Endodermal cell (in vitro differentiated cells): ENCODE results near the gene CCDC66. TPM values are rescaled to one million over a fixed set of nuclear protein-coding genes. Genes with fewer than 3 reads are reported as not detected.
"Not testable (repeated sequence)": the region's sequence is repeated elsewhere in the genome, so short reads cannot be mapped to it uniquely, and the experiment has no call there.

Experiments
- DNase-seq: peaks from one replicate; pipeline ENCODE4 v3.0.0-alpha.2; 2017
- H3K27ac ChIP-seq: 2 replicates; pipeline ENCODE4 v1.5.1; 2013; ENCODE audit warnings: mild to moderate bottlenecking, low read depth, low read length, moderate library complexity
- H3K27me3 ChIP-seq: 2 replicates; pipeline ENCODE4 v1.6.1; 2013; ENCODE audit warnings: mild to moderate bottlenecking, low read length, moderate library complexity; ENCODE audit not compliant: insufficient read depth, control insufficient read depth, poor library complexity, severe bottlenecking
- H3K36me3 ChIP-seq: 2 replicates; pipeline ENCODE4 v1.7.0; 2013; ENCODE audit warnings: mild to moderate bottlenecking, low read length, moderate library complexity; ENCODE audit not compliant: control insufficient read depth, insufficient read depth
- H3K4me1 ChIP-seq: one replicate; pipeline ENCODE4 v1.7.0; 2013; ENCODE audit warnings: low read length; ENCODE audit not compliant: control insufficient read depth, insufficient read depth
- H3K4me3 ChIP-seq: 2 replicates; pipeline ENCODE4 v1.5.1; 2013; ENCODE audit warnings: mild to moderate bottlenecking, low read length, moderate library complexity
- H3K9ac ChIP-seq: 2 replicates; pipeline ENCODE4 v1.6.1; 2013; ENCODE audit warnings: mild to moderate bottlenecking, low read length, moderate library complexity; ENCODE audit not compliant: poor library complexity, severe bottlenecking; ENCODE audit errors: extremely low read depth
- H3K9me3 ChIP-seq: 2 replicates; pipeline ENCODE4 v1.6.1; 2013; ENCODE audit warnings: mild to moderate bottlenecking, low read length, moderate library complexity; ENCODE audit not compliant: control insufficient read depth
- H3K27ac Mint-ChIP-seq: 2 replicates; pipeline ENCODE4 v1.8.0; 2020; ENCODE audit warnings: mixed read lengths
- H3K27me3 Mint-ChIP-seq: 2 replicates; pipeline ENCODE4 v1.8.0; 2021; ENCODE audit warnings: mild to moderate bottlenecking, mixed read lengths; ENCODE audit not compliant: insufficient read depth
- H3K36me3 Mint-ChIP-seq: 2 replicates; pipeline ENCODE4 v1.8.0; 2020; ENCODE audit warnings: low read depth, mixed read lengths
- H3K4me1 Mint-ChIP-seq: 2 replicates; pipeline ENCODE4 v1.8.0; 2020; ENCODE audit warnings: mixed read lengths
- H3K4me3 Mint-ChIP-seq: 2 replicates; pipeline ENCODE4 v1.8.0; 2020; ENCODE audit warnings: mild to moderate bottlenecking, moderate library complexity, mixed read lengths
- H3K9me3 Mint-ChIP-seq: 2 replicates; pipeline ENCODE4 v1.8.0; 2020; ENCODE audit warnings: mild to moderate bottlenecking, mixed read lengths
- CTCF ChIP-seq: fragments of 200-600 bp; sonication (generic); conservative IDR thresholded peaks from 2 replicates; pipeline ENCODE4 v1.5.0; 2021; ENCODE audit warnings: antibody characterized with exemption, mild to moderate bottlenecking
- WGBS, 2 experiments: methylation state at CpG; one replicate each; pipeline versions ENCODE4 v1.1.5 to v1.1.7; 2013; ENCODE audit warnings: missing lambda C conversion rate in 2 of 2, mixed read lengths in 1 of 2; ENCODE audit not compliant: insufficient coverage in 1 of 2, insufficient read length in 1 of 2; 5-methylcytosine and 5-hydroxymethylcytosine counted together
- total RNA-seq, 2 donors: library from RNA; stranded (reverse); fragmentation: NEBNext Ultra II Directional in 1 of 2; extraction: Animal tissue kit (Norgen Biotek cat#: 25700) in 1 of 2; gene quantifications; 2 replicates in 1 of 2; 3 replicates in 1 of 2; pipeline ENCODE4 v1.2.1, GENCODE V29; 2021

CCDC66 gene
- total RNA-seq, 2 donors from 2014 or later = 32.1 to 36.4 TPM

- Histone ChIP-seq H3K9me3 (no peaks in the 10 kb centered on the region), H3K4me1 (no peaks in the 10 kb centered on the region), H3K36me3 (peaks cover 28% of the 10 kb centered on the region), H3K27me3 (no peaks in the 10 kb centered on the region), H3K27ac (no peak overlapping the region), H3K4me3 (peak overlapping the region; percentile 97), H3K9ac (peak overlapping the region; percentile 87)
- 20% methylated on average over 6 of the region's 7 CpGs; no CpG with 5 or more reads in 1 of the 2 experiments for WGBS, 2 experiments
- Mint-ChIP-seq H3K27ac (peak overlapping the region; percentile 99), H3K4me3 (peak overlapping the region; percentile 97), H3K4me1 (no peaks in the 10 kb centered on the region), H3K36me3 (peaks cover 15% of the 10 kb centered on the region), H3K27me3 (peaks cover 2% of the 10 kb centered on the region), H3K9me3 (no peaks in the 10 kb centered on the region)
- TF ChIP-seq CTCF = no peak
- no peak for DNase-seq
Observed at GRCh38 chr3:56557831-56558170, 826 bp downstream of the CCDC66 start.

GRCh38 chr3:56573501-56573900, 16.5 kb downstream of the CCDC66 start:
- Mint-ChIP-seq H3K4me1 (no peaks in the 10 kb centered on the region), H3K27me3 (no peaks in the 10 kb centered on the region), H3K9me3 (peaks cover 11% of the 10 kb centered on the region), H3K4me3 (no peak overlapping the region), H3K27ac (no peak overlapping the region), H3K36me3 (peaks cover 73% of the 10 kb centered on the region)
- Histone ChIP-seq H3K4me3 (no peak overlapping the region), H3K4me1 (no peaks in the 10 kb centered on the region), H3K27ac (no peak overlapping the region), H3K36me3 (peaks cover 54% of the 10 kb centered on the region), H3K27me3 (no peaks in the 10 kb centered on the region), H3K9ac (no peak overlapping the region), H3K9me3 (no peaks in the 10 kb centered on the region)
- no peak for DNase-seq
- 92 to 100% methylated on average over 1 of the region's 1 CpG for WGBS, 2 experiments
- TF ChIP-seq CTCF = no peak

GRCh38 chr3:56581941-56582340, 25.0 kb downstream of the CCDC66 start:
- H3K27me3 ChIP-seq, DNase-seq, H3K27ac ChIP-seq, H3K4me1 Mint-ChIP-seq, H3K4me1 ChIP-seq, H3K4me3 ChIP-seq, H3K4me3 Mint-ChIP-seq, H3K27ac Mint-ChIP-seq, H3K27me3 Mint-ChIP-seq, H3K9ac ChIP-seq: not testable (repeated sequence)
- H3K36me3 Mint-ChIP-seq = peaks cover 82% of the 10 kb centered on the region
- Histone ChIP-seq H3K36me3 (peaks cover 14% of the 10 kb centered on the region), H3K9me3 (peaks cover 35% of the 10 kb centered on the region)
- 88% methylated on average over 9 of the region's 12 CpGs; no CpG with 5 or more reads in 1 of the 2 experiments for WGBS, 2 experiments
- peaks cover 60% of the 10 kb centered on the region for H3K9me3 Mint-ChIP-seq

GRCh38 chr3:56584275-56584674, 27.3 kb downstream of the CCDC66 start:
- WGBS, 2 experiments = 92 to 98% methylated on average over 10 to 28 of the region's 28 CpGs
- H3K4me1 Mint-ChIP-seq, H3K27me3 Mint-ChIP-seq, H3K4me3 ChIP-seq, H3K4me1 ChIP-seq, H3K27ac ChIP-seq, H3K9ac ChIP-seq, H3K27me3 ChIP-seq, DNase-seq, H3K27ac Mint-ChIP-seq, H3K4me3 Mint-ChIP-seq: not testable (repeated sequence)
- Histone ChIP-seq H3K36me3 (peaks cover 14% of the 10 kb centered on the region), H3K9me3 (peaks cover 35% of the 10 kb centered on the region)
- H3K9me3 Mint-ChIP-seq = peaks cover 52% of the 10 kb centered on the region
- H3K36me3 Mint-ChIP-seq = peaks cover 60% of the 10 kb centered on the region
